SK-N-SH treated with all-trans-retinoic acid at 6 μM for 48 hours (cell line): ENCODE data around the gene ADARB2.

ENCODE experiments used
- ATAC-seq: fragments of 200-7000 bp; cut with Tn5 transposase; 3 replicates; pipeline ENCODE4 v1.9.1; 2020; ENCODE audit warnings: mild to moderate bottlenecking, moderate library complexity
- ARNTL ChIP-seq: fragments of 450-650 bp; formaldehyde crosslinking; IDR thresholded peaks from 2 replicates; pipeline ENCODE4 v1.5.0; 2020; ENCODE audit warnings: low read depth, mild to moderate bottlenecking, moderate library complexity, borderline replicate concordance
- BACH2 ChIP-seq: fragments of 250-450 bp; sonication (Bioruptor Pico); IDR thresholded peaks from 2 replicates; pipeline ENCODE4 v1.9.0; 2021; ENCODE audit warnings: mild to moderate bottlenecking, borderline replicate concordance
- CSDC2 ChIP-seq: fragments of 250-450 bp; sonication (Bioruptor Pico); IDR thresholded peaks from 2 replicates; pipeline ENCODE4 v1.5.0; 2020; ENCODE audit warnings: mild to moderate bottlenecking, moderate library complexity
- GLIS3 ChIP-seq: fragments of 250-450 bp; sonication (Bioruptor Pico); IDR thresholded peaks from 2 replicates; pipeline ENCODE4 v1.5.0; 2020; ENCODE audit warnings: mild to moderate bottlenecking, moderate library complexity
- ISL1 ChIP-seq: fragments of 250-450 bp; sonication (Bioruptor Pico); IDR thresholded peaks from 2 replicates; pipeline ENCODE4 v2.1.2; 2022; ENCODE audit warnings: mild to moderate bottlenecking, moderate library complexity
- OSR1 ChIP-seq: fragments of 250-450 bp; sonication (Bioruptor Pico); IDR thresholded peaks from 2 replicates; pipeline ENCODE4 v1.8.0; 2022; ENCODE audit warnings: moderate library complexity, mild to moderate bottlenecking, inconsistent platforms
- PPARA ChIP-seq: fragments of 250-450 bp; sonication (Bioruptor Pico); IDR thresholded peaks from 2 replicates; pipeline ENCODE4 v1.5.0; 2020; ENCODE audit warnings: mild to moderate bottlenecking, borderline replicate concordance
- TOX ChIP-seq: fragments of 250-450 bp; sonication (Bioruptor Pico); IDR thresholded peaks from 2 replicates; pipeline ENCODE4 v1.8.0; 2021; ENCODE audit warnings: mild to moderate bottlenecking, moderate library complexity, borderline replicate concordance
- ZC3H10 ChIP-seq: fragments of 250-450 bp; sonication (Bioruptor Pico); IDR thresholded peaks from 2 replicates; pipeline ENCODE4 v1.5.1; 2021; ENCODE audit warnings: mild to moderate bottlenecking, moderate library complexity
- ZNF565 ChIP-seq: fragments of 450-650 bp; formaldehyde crosslinking; conservative IDR thresholded peaks from 2 replicates; pipeline ENCODE4 v1.5.0; 2020; ENCODE audit warnings: low read depth, mild to moderate bottlenecking, moderate library complexity
- ZNF70 ChIP-seq: fragments of 450-650 bp; formaldehyde crosslinking; IDR thresholded peaks from 2 replicates; pipeline ENCODE4 v1.5.0; 2020; ENCODE audit warnings: mild to moderate bottlenecking, moderate library complexity
- ZNF8 ChIP-seq: fragments of 450-650 bp; formaldehyde crosslinking; IDR thresholded peaks from 2 replicates; pipeline ENCODE4 v1.5.0; 2020; ENCODE audit warnings: mild to moderate bottlenecking, moderate library complexity
- TF ChIP-seq, protein P1 (sequence below): fragments of 250-450 bp; sonication (Bioruptor Pico); IDR thresholded peaks from 2 replicates; pipeline ENCODE4 v1.8.0; 2021; ENCODE audit warnings: low read depth, mild to moderate bottlenecking, moderate library complexity, borderline replicate concordance
- TF ChIP-seq, protein P2 (sequence below): fragments of 250-450 bp; sonication (Bioruptor Pico); IDR thresholded peaks from 2 replicates; pipeline ENCODE4 v1.5.1; 2021; ENCODE audit warnings: mild to moderate bottlenecking, moderate library complexity
- TF ChIP-seq, protein P3 (sequence below): fragments of 250-450 bp; sonication (Bioruptor Pico); IDR thresholded peaks from 2 replicates; pipeline ENCODE4 v1.8.0; 2020; ENCODE audit warnings: mild to moderate bottlenecking, moderate library complexity, borderline replicate concordance
- TF ChIP-seq, protein P4 (sequence below): fragments of 250-450 bp; sonication (Bioruptor Pico); IDR thresholded peaks from 2 replicates; pipeline ENCODE4 v1.5.0; 2020; ENCODE audit warnings: mild to moderate bottlenecking, moderate library complexity

The ADARB2 gene

DNA sequence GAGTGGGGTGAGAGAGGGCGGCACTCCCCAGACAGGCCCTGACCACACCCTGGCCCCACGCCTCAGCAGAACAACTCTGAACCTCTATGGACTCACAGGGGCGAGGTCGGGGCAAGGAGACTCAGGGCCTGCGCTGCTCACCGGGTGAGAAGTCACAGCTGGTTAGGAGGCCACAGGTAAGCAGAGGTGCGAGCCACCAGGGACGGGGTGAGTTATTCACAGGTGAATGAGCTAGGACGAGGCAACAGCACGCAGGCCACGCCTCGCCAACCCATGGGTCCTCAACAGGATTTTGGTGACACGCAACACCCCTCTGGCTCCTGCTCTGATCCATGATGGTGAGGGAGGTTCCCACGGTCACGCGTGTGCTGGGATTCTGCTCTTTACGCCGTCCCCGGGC lies 202.5 kb downstream of the ADARB2 start:
- TF ChIP-seq BACH2 (no peak), ISL1 (CRISPR knock-in tag) (no peak), ZC3H10 (CRISPR knock-in tag) (no peak)
- no peak for ATAC-seq

DNA sequence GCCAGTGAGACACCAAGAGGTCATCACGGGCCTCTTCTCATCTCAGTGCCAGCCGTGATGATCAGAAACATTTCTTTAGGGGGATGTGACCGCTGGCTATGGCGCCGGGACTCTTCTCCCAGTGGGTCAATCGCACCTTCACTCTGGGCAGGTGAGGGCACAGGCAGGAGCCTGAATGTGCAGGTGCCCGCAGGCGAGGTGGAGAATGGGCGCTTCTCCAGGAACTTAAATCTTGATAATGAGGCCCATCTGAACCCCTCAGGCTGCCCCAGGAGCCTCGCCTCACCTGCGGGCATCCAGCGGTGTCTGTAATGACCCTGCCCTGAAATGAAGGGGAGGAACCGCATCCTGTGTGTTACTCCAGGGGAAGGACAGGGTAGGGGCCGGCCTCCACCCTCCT lies 204.7 kb downstream of the ADARB2 start:
- TF ChIP-seq, protein P1, sequence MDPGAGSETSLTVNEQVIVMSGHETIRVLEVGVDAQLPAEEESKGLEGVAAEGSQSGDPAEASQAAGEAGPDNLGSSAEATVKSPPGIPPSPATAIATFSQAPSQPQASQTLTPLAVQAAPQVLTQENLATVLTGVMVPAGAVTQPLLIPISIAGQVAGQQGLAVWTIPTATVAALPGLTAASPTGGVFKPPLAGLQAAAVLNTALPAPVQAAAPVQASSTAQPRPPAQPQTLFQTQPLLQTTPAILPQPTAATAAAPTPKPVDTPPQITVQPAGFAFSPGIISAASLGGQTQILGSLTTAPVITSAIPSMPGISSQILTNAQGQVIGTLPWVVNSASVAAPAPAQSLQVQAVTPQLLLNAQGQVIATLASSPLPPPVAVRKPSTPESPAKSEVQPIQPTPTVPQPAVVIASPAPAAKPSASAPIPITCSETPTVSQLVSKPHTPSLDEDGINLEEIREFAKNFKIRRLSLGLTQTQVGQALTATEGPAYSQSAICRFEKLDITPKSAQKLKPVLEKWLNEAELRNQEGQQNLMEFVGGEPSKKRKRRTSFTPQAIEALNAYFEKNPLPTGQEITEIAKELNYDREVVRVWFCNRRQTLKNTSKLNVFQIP = no peak
- TF ChIP-seq, protein P2, sequence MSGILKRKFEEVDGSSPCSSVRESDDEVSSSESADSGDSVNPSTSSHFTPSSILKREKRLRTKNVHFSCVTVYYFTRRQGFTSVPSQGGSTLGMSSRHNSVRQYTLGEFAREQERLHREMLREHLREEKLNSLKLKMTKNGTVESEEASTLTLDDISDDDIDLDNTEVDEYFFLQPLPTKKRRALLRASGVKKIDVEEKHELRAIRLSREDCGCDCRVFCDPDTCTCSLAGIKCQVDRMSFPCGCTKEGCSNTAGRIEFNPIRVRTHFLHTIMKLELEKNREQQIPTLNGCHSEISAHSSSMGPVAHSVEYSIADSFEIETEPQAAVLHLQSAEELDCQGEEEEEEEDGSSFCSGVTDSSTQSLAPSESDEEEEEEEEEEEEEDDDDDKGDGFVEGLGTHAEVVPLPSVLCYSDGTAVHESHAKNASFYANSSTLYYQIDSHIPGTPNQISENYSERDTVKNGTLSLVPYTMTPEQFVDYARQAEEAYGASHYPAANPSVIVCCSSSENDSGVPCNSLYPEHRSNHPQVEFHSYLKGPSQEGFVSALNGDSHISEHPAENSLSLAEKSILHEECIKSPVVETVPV (CRISPR knock-in tag) = no peak
- TF ChIP-seq GLIS3 (no peak), ISL1 (CRISPR knock-in tag) (no peak), ZNF70 (no peak)
- TF ChIP-seq, protein P3, sequence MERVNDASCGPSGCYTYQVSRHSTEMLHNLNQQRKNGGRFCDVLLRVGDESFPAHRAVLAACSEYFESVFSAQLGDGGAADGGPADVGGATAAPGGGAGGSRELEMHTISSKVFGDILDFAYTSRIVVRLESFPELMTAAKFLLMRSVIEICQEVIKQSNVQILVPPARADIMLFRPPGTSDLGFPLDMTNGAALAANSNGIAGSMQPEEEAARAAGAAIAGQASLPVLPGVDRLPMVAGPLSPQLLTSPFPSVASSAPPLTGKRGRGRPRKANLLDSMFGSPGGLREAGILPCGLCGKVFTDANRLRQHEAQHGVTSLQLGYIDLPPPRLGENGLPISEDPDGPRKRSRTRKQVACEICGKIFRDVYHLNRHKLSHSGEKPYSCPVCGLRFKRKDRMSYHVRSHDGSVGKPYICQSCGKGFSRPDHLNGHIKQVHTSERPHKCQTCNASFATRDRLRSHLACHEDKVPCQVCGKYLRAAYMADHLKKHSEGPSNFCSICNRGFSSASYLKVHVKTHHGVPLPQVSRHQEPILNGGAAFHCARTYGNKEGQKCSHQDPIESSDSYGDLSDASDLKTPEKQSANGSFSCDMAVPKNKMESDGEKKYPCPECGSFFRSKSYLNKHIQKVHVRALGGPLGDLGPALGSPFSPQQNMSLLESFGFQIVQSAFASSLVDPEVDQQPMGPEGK = no peak
- ATAC-seq = no peak

- no peak for ATAC-seq
- TF ChIP-seq OSR1 (CRISPR knock-in tag) (no peak), PPARA (CRISPR knock-in tag) (no peak), ZNF8 (CRISPR knock-in tag) (no peak)
- TF ChIP-seq, all 23 proteins: peak for 0
Observed at GRCh38 chr10:1531883-1532597, 205.3 kb downstream of the ADARB2 start.

- ATAC-seq = no peak
Observed at GRCh38 chr10:1530871-1531517, 206.3 kb downstream of the ADARB2 start.

GRCh38 chr10:1529806-1530413 lies 207.4 kb downstream of the ADARB2 start:
- TF ChIP-seq OSR1 (CRISPR knock-in tag) (no peak), BACH2 (no peak), ZNF8 (CRISPR knock-in tag) (no peak)
- TF ChIP-seq, protein P2 (CRISPR knock-in tag) = no peak
- no peak for ATAC-seq

More at GRCh38 chr10:1530871-1531517, 206.3 kb downstream of the ADARB2 start:
- TF ChIP-seq, protein P4, sequence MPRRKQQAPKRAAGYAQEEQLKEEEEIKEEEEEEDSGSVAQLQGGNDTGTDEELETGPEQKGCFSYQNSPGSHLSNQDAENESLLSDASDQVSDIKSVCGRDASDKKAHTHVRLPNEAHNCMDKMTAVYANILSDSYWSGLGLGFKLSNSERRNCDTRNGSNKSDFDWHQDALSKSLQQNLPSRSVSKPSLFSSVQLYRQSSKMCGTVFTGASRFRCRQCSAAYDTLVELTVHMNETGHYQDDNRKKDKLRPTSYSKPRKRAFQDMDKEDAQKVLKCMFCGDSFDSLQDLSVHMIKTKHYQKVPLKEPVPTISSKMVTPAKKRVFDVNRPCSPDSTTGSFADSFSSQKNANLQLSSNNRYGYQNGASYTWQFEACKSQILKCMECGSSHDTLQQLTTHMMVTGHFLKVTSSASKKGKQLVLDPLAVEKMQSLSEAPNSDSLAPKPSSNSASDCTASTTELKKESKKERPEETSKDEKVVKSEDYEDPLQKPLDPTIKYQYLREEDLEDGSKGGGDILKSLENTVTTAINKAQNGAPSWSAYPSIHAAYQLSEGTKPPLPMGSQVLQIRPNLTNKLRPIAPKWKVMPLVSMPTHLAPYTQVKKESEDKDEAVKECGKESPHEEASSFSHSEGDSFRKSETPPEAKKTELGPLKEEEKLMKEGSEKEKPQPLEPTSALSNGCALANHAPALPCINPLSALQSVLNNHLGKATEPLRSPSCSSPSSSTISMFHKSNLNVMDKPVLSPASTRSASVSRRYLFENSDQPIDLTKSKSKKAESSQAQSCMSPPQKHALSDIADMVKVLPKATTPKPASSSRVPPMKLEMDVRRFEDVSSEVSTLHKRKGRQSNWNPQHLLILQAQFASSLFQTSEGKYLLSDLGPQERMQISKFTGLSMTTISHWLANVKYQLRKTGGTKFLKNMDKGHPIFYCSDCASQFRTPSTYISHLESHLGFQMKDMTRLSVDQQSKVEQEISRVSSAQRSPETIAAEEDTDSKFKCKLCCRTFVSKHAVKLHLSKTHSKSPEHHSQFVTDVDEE (CRISPR knock-in tag) = no peak
- TF ChIP-seq BACH2 (no peak), ZC3H10 (CRISPR knock-in tag) (no peak), GLIS3 (no peak), TOX (CRISPR knock-in tag) (no peak), ARNTL (CRISPR knock-in tag) (no peak), ZNF70 (no peak), ZNF565 (CRISPR knock-in tag) (no peak), CSDC2 (no peak)
